ENCODE measurements around the gene ADCY2.

The ADCY2 gene

DNA sequence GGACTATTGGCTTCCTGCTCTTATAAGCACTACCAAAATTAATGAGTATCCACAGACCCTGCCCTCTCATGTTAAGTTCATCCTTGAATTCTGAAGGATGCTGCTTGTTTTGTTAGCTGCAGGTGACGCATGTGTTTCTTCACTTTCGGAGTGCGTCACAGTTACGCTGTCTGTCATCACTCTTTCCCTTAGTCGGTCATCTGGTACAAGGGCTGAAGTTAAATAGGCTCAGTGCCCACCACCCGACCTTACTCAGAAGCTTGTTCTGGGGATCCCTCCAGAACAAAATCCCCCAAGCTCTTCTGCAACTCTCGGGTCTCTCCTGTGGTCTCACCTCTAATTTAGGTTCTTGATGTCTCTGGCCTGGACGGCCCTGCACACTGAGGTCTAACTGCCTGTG, 51.0 kb downstream of the ADCY2 start:
- Mint-ChIP-seq H3K36me3 (no peaks in the 10 kb centered on the region), H3K9me3 (no peaks in the 10 kb centered on the region), H3K4me1 (no peaks in the 10 kb centered on the region), H3K4me3 (no peak overlapping the region), H3K27ac (no peak overlapping the region), H3K27me3 (no peaks in the 10 kb centered on the region)
- ATAC-seq = no peak

GRCh38 chr5:7453947-7454346, 58.0 kb downstream of the ADCY2 start:
- Mint-ChIP-seq H3K4me3 (no peak overlapping the region), H3K27me3 (no peaks in the 10 kb centered on the region), H3K27ac (no peak overlapping the region), H3K9me3 (no peaks in the 10 kb centered on the region), H3K4me1 (no peaks in the 10 kb centered on the region), H3K36me3 (no peaks in the 10 kb centered on the region)
- ATAC-seq = no peak

DNA sequence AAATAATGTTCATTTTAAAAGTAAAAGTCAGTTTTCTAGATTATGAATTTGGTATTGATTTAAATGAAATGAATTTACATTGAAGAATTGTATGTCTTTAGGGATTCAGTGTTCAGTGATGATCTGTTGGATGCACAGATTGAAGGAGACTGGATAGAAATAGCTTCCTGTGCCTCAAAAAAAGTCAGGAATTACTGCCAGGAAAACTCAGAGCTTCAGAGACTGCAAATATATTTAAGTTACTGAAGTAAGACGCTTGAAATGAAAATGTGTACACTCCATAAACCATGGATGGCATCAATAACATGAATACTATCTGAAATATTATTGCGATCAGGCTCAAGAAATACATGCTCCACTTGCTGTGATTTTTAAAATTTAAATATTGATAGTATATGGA, 60.3 kb downstream of the ADCY2 start:
- Mint-ChIP-seq H3K9me3 (no peaks in the 10 kb centered on the region), H3K27ac (no peak overlapping the region), H3K27me3 (no peaks in the 10 kb centered on the region), H3K4me1 (no peaks in the 10 kb centered on the region), H3K36me3 (no peaks in the 10 kb centered on the region), H3K4me3 (no peak overlapping the region)
- ATAC-seq = no peak

DNA sequence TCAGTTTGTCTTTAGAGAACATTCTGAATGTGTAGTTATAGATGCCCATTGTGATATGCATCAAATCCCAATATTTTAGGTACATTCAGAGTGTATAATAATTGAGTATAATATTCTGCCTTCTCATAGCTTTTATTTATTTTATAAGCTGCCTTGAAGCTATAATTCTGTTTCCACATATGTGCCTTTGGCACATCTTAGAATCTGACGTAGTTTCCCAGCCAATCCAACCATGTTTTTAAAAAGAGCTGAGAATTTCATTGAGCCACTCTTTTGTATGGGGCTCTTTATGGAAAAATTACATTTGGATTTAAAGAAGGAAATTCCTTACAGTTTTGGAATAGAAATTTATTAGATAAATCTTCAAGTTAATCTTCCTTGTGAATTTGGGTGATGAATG, 65.4 kb downstream of the ADCY2 start:
- Mint-ChIP-seq H3K9me3 (peaks cover 2% of the 10 kb centered on the region), H3K4me3 (no peak overlapping the region), H3K27me3 (no peaks in the 10 kb centered on the region), H3K36me3 (no peaks in the 10 kb centered on the region), H3K27ac (no peak overlapping the region), H3K4me1 (no peaks in the 10 kb centered on the region)
- ATAC-seq = no peak

- Mint-ChIP-seq H3K36me3 (no peaks in the 10 kb centered on the region), H3K4me3 (no peak overlapping the region), H3K27me3 (no peaks in the 10 kb centered on the region), H3K4me1 (no peaks in the 10 kb centered on the region), H3K9me3 (peaks cover 2% of the 10 kb centered on the region), H3K27ac (no peak overlapping the region)
- no peak for ATAC-seq
These were observed 66.8 kb downstream of the ADCY2 start for GRCh38 chr5:7462758-7463157.

- peaks cover 2% of the 10 kb centered on the region for H3K9me3 Mint-ChIP-seq
- no peak for ATAC-seq
- no peak overlapping the region for H3K27ac Mint-ChIP-seq
- no peaks in the 10 kb centered on the region for H3K4me1 Mint-ChIP-seq
- H3K36me3 Mint-ChIP-seq = no peaks in the 10 kb centered on the region
- H3K27me3 Mint-ChIP-seq = no peaks in the 10 kb centered on the region
- H3K4me3 Mint-ChIP-seq = no peak overlapping the region
These were observed 68.2 kb downstream of the ADCY2 start for GRCh38 chr5:7464182-7464581.

GRCh38 chr5:7467179-7467578, 71.2 kb downstream of the ADCY2 start:
- no peak overlapping the region for H3K4me3 Mint-ChIP-seq
- ATAC-seq = no peak
- no peak overlapping the region for H3K27ac Mint-ChIP-seq
- H3K4me1 Mint-ChIP-seq = no peaks in the 10 kb centered on the region
- H3K27me3 Mint-ChIP-seq = no peaks in the 10 kb centered on the region
- peaks cover 5% of the 10 kb centered on the region for H3K36me3 Mint-ChIP-seq
- peaks cover 6% of the 10 kb centered on the region for H3K9me3 Mint-ChIP-seq

GRCh38 chr5:7468742-7469141, 72.8 kb downstream of the ADCY2 start:
- Mint-ChIP-seq H3K4me1 (no peaks in the 10 kb centered on the region), H3K9me3 (peaks cover 10% of the 10 kb centered on the region), H3K27ac (no peak overlapping the region), H3K27me3 (no peaks in the 10 kb centered on the region), H3K4me3 (no peak overlapping the region), H3K36me3 (peaks cover 5% of the 10 kb centered on the region)
- no peak for ATAC-seq

- H3K27ac Mint-ChIP-seq = no peak overlapping the region
- H3K27me3 Mint-ChIP-seq = no peaks in the 10 kb centered on the region
- no peaks in the 10 kb centered on the region for H3K4me1 Mint-ChIP-seq
- no peak overlapping the region for H3K4me3 Mint-ChIP-seq
- H3K36me3 Mint-ChIP-seq = peaks cover 5% of the 10 kb centered on the region
- H3K9me3 Mint-ChIP-seq = peaks cover 8% of the 10 kb centered on the region
- ATAC-seq = no peak
These were observed 75.8 kb downstream of the ADCY2 start for GRCh38 chr5:7471710-7472109.

- Mint-ChIP-seq H3K9me3 (peaks cover 8% of the 10 kb centered on the region), H3K4me3 (no peak overlapping the region), H3K4me1 (no peaks in the 10 kb centered on the region), H3K36me3 (peaks cover 5% of the 10 kb centered on the region), H3K27me3 (no peaks in the 10 kb centered on the region), H3K27ac (no peak overlapping the region)
- ATAC-seq = no peak
These were observed 77.2 kb downstream of the ADCY2 start for GRCh38 chr5:7473115-7473514.

- Mint-ChIP-seq H3K27ac (no peak overlapping the region), H3K27me3 (no peaks in the 10 kb centered on the region), H3K9me3 (peaks cover 8% of the 10 kb centered on the region), H3K36me3 (peaks cover 5% of the 10 kb centered on the region), H3K4me3 (no peak overlapping the region), H3K4me1 (no peaks in the 10 kb centered on the region)
- no peak for ATAC-seq
These were observed 77.8 kb downstream of the ADCY2 start for GRCh38 chr5:7473668-7474215.

- no peak for ATAC-seq
- Mint-ChIP-seq H3K4me1 (no peaks in the 10 kb centered on the region), H3K36me3 (peaks cover 5% of the 10 kb centered on the region), H3K9me3 (peaks cover 8% of the 10 kb centered on the region), H3K27me3 (no peaks in the 10 kb centered on the region), H3K27ac (no peak overlapping the region), H3K4me3 (no peak overlapping the region)
These were observed 79.0 kb downstream of the ADCY2 start for GRCh38 chr5:7474821-7475403.

GRCh38 chr5:7478459-7478858, 82.5 kb downstream of the ADCY2 start:
- Mint-ChIP-seq H3K27ac (no peak overlapping the region), H3K36me3 (no peaks in the 10 kb centered on the region), H3K4me1 (no peaks in the 10 kb centered on the region), H3K9me3 (peaks cover 7% of the 10 kb centered on the region), H3K27me3 (no peaks in the 10 kb centered on the region), H3K4me3 (no peak overlapping the region)
- no peak for ATAC-seq

- Mint-ChIP-seq H3K9me3 (peaks cover 8% of the 10 kb centered on the region), H3K36me3 (no peaks in the 10 kb centered on the region), H3K4me1 (no peaks in the 10 kb centered on the region), H3K27me3 (no peaks in the 10 kb centered on the region), H3K4me3 (no peak overlapping the region), H3K27ac (no peak overlapping the region)
- no peak for ATAC-seq
These were observed 92.8 kb downstream of the ADCY2 start for GRCh38 chr5:7488734-7489133.

DNA sequence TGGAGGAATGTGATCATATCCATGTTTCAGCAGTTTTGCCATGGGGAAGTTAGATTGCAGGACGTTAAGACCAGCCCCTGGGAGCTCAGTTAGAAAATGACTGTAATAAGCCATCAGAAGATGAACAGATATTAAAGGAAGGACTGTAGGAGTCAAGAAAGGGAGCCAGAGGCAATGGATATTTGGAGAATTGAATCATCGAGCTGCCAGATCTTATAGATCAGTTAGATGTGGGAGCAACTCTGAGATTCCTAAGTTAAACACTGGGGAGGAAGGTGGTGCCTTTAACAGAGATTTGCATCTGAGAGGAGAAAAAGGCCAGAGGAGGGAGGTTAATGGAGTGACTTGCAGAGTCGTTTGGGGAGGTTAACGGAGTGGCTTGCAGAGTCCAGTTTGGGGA, 96.4 kb downstream of the ADCY2 start:
- Mint-ChIP-seq H3K27ac (no peak overlapping the region), H3K9me3 (peaks cover 8% of the 10 kb centered on the region), H3K27me3 (no peaks in the 10 kb centered on the region), H3K4me1 (no peaks in the 10 kb centered on the region), H3K36me3 (no peaks in the 10 kb centered on the region), H3K4me3 (no peak overlapping the region)
- no peak for ATAC-seq

DNA sequence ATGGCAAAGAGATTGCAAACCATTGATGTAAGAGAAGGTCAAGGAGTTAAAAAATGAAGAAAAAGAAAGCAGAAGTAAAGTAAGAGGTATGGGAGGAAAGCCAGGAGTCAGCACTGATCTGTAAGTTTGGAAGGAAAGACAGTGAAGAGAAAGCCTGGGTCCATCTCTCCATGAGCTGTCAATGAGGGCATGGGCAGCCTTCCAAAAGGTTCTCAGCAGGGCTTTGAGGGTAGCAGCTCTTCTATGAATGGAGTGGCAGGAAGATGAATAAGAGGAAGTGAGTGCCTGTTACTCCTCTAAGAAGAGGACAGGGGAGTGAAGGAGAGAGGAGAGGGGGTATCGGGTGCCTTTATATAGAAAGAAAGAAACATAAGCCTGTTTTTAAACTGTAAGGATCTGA, 97.1 kb downstream of the ADCY2 start:
- Mint-ChIP-seq H3K4me1 (no peaks in the 10 kb centered on the region), H3K36me3 (no peaks in the 10 kb centered on the region), H3K27ac (no peak overlapping the region), H3K4me3 (no peak overlapping the region), H3K27me3 (no peaks in the 10 kb centered on the region), H3K9me3 (peaks cover 8% of the 10 kb centered on the region)
- no peak for ATAC-seq

- Mint-ChIP-seq H3K9me3 (peaks cover 8% of the 10 kb centered on the region), H3K27ac (no peak overlapping the region), H3K4me1 (no peaks in the 10 kb centered on the region), H3K36me3 (no peaks in the 10 kb centered on the region), H3K27me3 (no peaks in the 10 kb centered on the region), H3K4me3 (no peak overlapping the region)
- ATAC-seq = peak; percentile 20
These were observed 97.7 kb downstream of the ADCY2 start for GRCh38 chr5:7493622-7494021.
